Measurements from ENCODE around the gene UCKL1.

GRCh38 chr20:63932606-63933160 lies 23.5 kb downstream of the UCKL1 start:
- no peak for TF ChIP-seq CTCF (conservative IDR thresholded peaks at IDR 0.05)
- TF ChIP-seq EZH2 (IDR thresholded peaks at IDR 0.05; ENCODE audit: low read depth): no peak

All from PC-9 (cell line).